WERI-Rb-1 (cell line): ENCODE data around the gene MYMK.

Source experiments
- DNase-seq: peaks from one replicate; pipeline ENCODE4 v3.0.0-alpha.2; 2020
- H3K27ac ChIP-seq: fragments of 250-450 bp; sonication (Bioruptor Pico); 2 replicates; pipeline ENCODE4 v1.5.1; 2020; ENCODE audit warnings: mild to moderate bottlenecking, moderate library complexity
- H3K27me3 ChIP-seq: fragments of 250-450 bp; sonication (Bioruptor Pico); 2 replicates; pipeline ENCODE4 v1.5.1; 2021; ENCODE audit warnings: mild to moderate bottlenecking, low read depth, moderate library complexity; ENCODE audit not compliant: insufficient read depth, severe bottlenecking
- H3K36me3 ChIP-seq: fragments of 250-450 bp; sonication (Bioruptor Pico); 2 replicates; pipeline ENCODE4 v1.5.1; 2020; ENCODE audit warnings: mild to moderate bottlenecking, moderate library complexity
- H3K4me3 ChIP-seq: 2 replicates; pipeline ENCODE4 v1.5.1; 2011; ENCODE audit warnings: low read depth, mild to moderate bottlenecking, control low read depth, low read length
- H3K9me3 ChIP-seq: fragments of 250-450 bp; sonication (Bioruptor Pico); 2 replicates; pipeline ENCODE4 v1.5.1; 2021; ENCODE audit warnings: mild to moderate bottlenecking, moderate library complexity; ENCODE audit not compliant: severe bottlenecking
- CTCF ChIP-seq: IDR thresholded peaks from 2 replicates; pipeline ENCODE4 v1.5.1; 2011; ENCODE audit warnings: low read depth, mild to moderate bottlenecking, control low read depth, inconsistent platforms, low read length

The MYMK gene

GRCh38 chr9:133545494-133546286 is 20.9 kb upstream of the MYMK start:
- Histone ChIP-seq H3K27me3 (no peaks in the 10 kb centered on the region), H3K27ac (no peak overlapping the region), H3K9me3 (no peaks in the 10 kb centered on the region), H3K36me3 (no peaks in the 10 kb centered on the region), H3K4me3 (no peak overlapping the region)
- DNase-seq: no peak
- no peak for TF ChIP-seq CTCF

GRCh38 chr9:133543772-133544467 is 19.2 kb upstream of the MYMK start:
- Histone ChIP-seq H3K27me3 (no peaks in the 10 kb centered on the region), H3K27ac (no peak overlapping the region), H3K9me3 (no peaks in the 10 kb centered on the region), H3K4me3 (no peak overlapping the region), H3K36me3 (no peaks in the 10 kb centered on the region)
- no peak for TF ChIP-seq CTCF
- DNase-seq: no peak

DNA sequence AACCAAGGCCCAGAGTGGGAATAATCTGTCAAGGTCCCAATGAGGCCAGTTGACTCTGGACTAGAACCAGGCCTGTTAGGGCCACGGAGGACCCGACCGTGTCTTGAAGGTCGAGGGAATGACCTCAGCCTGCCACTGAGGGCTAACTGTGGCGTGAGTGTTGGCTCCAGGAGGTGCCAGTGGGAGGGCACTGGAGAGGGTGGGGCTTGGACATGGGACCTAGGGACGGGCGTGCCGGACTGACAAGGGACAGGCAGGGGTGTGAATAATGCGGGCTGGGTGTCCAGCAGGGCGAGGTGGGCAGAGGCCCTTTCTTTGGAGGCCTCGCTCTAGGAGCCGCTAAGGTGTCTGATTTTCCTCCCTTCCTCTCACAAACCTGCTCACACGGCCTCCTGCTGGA is 17.2 kb upstream of the MYMK start:
- Histone ChIP-seq H3K36me3 (no peaks in the 10 kb centered on the region), H3K4me3 (no peak overlapping the region), H3K9me3 (no peaks in the 10 kb centered on the region), H3K27me3 (no peaks in the 10 kb centered on the region), H3K27ac (no peak overlapping the region)
- TF ChIP-seq CTCF: no peak
- no peak for DNase-seq

- H3K27ac ChIP-seq: no peak overlapping the region
- no peak overlapping the region for H3K4me3 ChIP-seq
- H3K9me3 ChIP-seq: no peaks in the 10 kb centered on the region
- H3K36me3 ChIP-seq: no peaks in the 10 kb centered on the region
- no peaks in the 10 kb centered on the region for H3K27me3 ChIP-seq
- no peak for DNase-seq
- TF ChIP-seq CTCF: no peak
Observed at GRCh38 chr9:133540698-133541025, 15.9 kb upstream of the MYMK start.

- Histone ChIP-seq H3K27me3 (no peaks in the 10 kb centered on the region), H3K36me3 (no peaks in the 10 kb centered on the region), H3K27ac (no peak overlapping the region), H3K9me3 (no peaks in the 10 kb centered on the region), H3K4me3 (no peak overlapping the region)
- DNase-seq: no peak
- no peak for TF ChIP-seq CTCF
Observed at GRCh38 chr9:133539991-133540697, 15.4 kb upstream of the MYMK start.
